VCaP (cell line): ENCODE measurements around the gene MLIP.

Experiments
- H3K27ac ChIP-seq: fragments of 450-650 bp; 2 replicates; pipeline ENCODE4 v1.5.1; 2017
- TF ChIP-seq, protein P1 (sequence below): fragments of 450-650 bp; conservative IDR thresholded peaks from 2 replicates; pipeline ENCODE4 v1.5.1; 2017; ENCODE audit warnings: mild to moderate bottlenecking, moderate library complexity

MLIP gene, protein sequence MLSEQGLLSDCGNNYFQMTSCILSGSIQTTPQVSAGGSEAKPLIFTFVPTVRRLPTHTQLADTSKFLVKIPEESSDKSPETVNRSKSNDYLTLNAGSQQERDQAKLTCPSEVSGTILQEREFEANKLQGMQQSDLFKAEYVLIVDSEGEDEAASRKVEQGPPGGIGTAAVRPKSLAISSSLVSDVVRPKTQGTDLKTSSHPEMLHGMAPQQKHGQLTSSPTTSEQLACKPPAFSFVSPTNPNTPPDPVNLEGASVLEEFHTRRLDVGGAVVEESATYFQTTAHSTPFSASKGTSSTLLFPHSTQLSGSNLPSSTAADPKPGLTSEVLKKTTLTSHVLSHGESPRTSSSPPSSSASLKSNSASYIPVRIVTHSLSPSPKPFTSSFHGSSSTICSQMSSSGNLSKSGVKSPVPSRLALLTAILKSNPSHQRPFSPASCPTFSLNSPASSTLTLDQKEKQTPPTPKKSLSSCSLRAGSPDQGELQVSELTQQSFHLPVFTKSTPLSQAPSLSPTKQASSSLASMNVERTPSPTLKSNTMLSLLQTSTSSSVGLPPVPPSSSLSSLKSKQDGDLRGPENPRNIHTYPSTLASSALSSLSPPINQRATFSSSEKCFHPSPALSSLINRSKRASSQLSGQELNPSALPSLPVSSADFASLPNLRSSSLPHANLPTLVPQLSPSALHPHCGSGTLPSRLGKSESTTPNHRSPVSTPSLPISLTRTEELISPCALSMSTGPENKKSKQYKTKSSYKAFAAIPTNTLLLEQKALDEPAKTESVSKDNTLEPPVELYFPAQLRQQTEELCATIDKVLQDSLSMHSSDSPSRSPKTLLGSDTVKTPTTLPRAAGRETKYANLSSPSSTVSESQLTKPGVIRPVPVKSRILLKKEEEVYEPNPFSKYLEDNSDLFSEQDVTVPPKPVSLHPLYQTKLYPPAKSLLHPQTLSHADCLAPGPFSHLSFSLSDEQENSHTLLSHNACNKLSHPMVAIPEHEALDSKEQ

DNA sequence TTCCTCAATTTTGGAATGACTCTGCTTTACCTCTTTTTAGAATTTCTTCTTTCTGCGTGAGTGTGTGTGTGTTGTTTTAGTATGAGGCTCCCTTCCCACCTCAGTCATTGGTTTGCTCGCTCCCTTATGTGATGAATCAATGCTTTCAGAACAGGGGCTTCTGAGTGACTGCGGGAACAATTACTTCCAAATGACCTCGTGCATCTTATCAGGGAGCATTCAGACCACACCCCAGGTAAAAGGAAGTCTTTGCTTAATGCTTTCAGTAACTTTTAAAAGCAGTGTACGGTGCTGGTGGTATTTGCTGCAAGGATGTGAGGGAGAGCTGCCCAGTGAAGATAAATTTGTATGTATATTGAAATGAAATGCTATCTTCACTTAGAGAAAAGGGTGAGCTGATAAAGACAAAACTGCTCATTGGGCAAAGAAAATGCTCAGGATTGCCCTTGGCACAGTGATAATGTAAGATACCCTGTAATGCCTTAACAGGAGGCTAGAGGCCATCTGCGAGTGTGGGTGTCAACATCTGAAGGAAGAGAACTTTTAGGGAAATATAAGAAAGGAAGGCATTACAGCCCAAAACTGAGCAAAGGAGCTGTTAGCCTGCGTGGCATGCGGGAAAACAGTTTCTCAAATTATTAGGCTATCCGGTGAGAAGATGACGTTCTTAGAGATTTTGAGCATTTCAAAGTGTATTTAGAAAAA, at the start of gene MLIP:
TSS of gene MLIP (plus strand) at position 103 of the 705 bp plus-strand sequence. CDS start at position 140, 37 bp downstream.
- peak within 1 kb of the TSS; percentile 10 for H3K27ac ChIP-seq
- TF ChIP-seq, protein P1, sequence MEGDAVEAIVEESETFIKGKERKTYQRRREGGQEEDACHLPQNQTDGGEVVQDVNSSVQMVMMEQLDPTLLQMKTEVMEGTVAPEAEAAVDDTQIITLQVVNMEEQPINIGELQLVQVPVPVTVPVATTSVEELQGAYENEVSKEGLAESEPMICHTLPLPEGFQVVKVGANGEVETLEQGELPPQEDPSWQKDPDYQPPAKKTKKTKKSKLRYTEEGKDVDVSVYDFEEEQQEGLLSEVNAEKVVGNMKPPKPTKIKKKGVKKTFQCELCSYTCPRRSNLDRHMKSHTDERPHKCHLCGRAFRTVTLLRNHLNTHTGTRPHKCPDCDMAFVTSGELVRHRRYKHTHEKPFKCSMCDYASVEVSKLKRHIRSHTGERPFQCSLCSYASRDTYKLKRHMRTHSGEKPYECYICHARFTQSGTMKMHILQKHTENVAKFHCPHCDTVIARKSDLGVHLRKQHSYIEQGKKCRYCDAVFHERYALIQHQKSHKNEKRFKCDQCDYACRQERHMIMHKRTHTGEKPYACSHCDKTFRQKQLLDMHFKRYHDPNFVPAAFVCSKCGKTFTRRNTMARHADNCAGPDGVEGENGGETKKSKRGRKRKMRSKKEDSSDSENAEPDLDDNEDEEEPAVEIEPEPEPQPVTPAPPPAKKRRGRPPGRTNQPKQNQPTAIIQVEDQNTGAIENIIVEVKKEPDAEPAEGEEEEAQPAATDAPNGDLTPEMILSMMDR, result no peak

DNA sequence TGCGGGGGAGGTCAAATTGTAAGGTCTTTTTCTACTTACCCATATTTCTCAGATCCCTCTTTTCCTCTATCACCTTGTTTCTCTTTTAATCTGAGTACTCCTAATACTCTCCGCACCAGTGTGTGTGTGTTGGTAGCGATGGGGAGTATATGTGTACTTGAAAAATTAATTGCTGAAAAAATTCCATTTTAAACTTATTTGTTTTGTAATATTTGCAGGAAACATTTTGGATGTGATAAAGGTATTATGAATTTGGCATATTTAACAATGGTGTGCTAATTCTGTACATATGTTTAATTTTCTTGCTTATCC, 48.1 kb upstream of the MLIP start:
- TF ChIP-seq, protein P1, result no peak

DNA sequence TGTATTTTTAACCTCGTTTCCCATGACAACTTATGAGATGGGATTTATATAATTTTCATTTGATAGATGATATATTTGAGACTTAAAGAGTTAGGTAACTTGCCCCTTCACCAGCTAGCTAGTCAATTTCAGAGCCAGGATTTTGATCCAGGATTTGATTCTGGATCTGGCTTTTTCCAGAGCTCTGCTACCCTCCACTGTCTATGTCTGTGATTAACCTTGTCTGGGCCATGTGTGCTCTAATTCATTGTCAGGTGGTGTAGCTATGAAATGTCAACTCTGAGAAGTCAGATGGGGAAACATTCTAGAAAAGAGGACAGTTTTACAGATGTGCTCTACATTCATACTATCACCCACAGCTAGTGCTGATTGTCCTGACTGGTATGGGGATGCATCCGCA, 42.5 kb upstream of the MLIP start:
- TF ChIP-seq, protein P1, result no peak
- no peak overlapping the region for H3K27ac ChIP-seq

More for the DNA sequence above, 48.1 kb upstream of the MLIP start:
- peak overlapping the region; percentile 20; the same call in 1 of the 2 replicates for H3K27ac ChIP-seq

DNA sequence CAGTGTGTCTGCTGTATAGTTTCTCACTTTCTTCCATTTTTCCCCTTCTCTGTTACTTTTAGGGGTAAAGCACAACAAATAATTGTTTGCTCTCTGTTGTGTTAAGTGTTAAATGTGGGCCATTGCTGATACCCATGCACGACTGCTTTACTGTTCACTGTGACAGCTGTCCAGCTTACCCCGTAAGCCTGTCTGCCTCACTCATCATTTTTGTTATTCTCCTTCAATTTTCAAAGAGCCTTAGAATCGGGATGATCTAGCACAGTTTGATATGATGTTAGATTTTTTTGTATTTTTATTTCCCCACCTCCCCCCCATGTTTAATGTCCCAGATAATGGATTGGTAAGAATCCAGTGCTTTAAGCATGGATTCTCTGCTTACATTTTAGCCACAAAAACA, 41.2 kb upstream of the MLIP start:
- peak overlapping the region; percentile 22; the same call in 1 of the 2 replicates for H3K27ac ChIP-seq
- TF ChIP-seq, protein P1, result no peak

DNA sequence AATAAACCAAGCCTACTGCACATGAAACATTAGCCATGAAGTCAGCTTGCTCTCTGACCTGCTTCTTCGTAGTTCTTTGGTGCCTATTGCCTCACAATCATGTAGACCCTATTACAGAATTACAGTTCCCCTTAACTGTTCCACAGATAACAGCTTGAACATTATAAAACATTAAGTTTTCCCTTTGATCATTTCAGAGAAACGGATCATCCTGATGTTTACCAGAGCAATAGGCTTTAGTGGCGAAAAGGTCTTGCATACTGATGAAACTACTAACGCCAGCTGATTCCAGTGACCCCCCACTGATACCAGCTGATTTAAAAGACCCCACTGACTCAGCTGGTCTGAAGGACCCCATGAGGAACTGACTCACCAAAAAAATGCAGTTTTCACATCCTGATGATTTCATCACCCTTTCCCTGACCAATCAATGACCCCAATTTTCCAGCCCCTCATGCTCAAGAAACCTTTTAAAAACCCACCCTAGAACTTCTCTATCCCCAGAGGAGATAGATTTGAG, 39.4 kb upstream of the MLIP start:
- H3K27ac ChIP-seq, result no peak overlapping the region
- TF ChIP-seq, protein P1, result no peak

DNA sequence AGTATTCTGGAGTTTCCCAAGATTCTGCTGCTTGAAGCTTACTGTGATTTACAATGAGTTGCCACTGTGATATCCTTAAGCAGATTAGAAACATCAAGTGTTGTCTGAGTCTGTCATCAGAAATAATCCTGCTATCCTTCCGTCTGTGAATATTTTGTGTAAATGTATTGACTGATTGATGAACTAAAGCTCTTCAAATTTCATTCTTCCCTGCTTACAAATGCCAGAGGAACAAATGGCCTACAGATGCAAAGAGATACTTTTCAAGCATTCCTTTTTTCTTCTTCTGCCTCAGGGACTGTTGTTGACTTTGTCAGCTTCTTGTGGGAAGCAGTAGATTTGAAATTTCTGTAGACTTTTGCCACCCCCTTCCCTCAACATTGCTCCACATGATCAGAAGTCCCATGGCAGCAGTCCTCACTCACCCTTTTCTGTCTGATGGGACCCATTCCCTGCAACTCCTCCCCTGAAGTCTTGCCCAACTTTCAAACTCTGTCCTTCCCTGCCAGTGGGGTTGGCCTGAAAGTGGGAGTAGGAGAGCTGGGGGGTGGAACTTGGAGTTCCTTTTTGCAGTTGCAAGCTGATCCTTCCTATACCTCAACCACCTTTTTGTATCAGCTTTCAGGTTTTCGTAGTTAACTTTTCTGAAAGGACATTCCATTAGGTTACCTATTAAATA, 38.5 kb upstream of the MLIP start:
- TF ChIP-seq, protein P1, result no peak
- no peak overlapping the region for H3K27ac ChIP-seq
